Gastrocnemius medialis (tissue), 4 donors: ENCODE results near the gene ZEB1.

Source experiments
- POLR2A ChIP-seq, 2 donors: fragments of 450-650 bp; IDR thresholded peaks; one replicate each; pipeline ENCODE4 v1.6.1; 2017; ENCODE audit warnings: antibody characterized with exemption in 2 of 2, mild to moderate bottlenecking in 2 of 2, moderate library complexity in 2 of 2
- TF ChIP-seq, protein P1 (sequence below), 5 experiments: fragments of 450-650 bp in 3 of 5; fragments of 200-600 bp in 2 of 5; sonication (generic) in 2 of 5; IDR thresholded peaks in 4 of 5; conservative IDR thresholded peaks in 1 of 5; 1 replicate in 4 of 5; 2 replicates in 1 of 5; pipeline ENCODE4 v1.5.1; 2016 to 2019; ENCODE audit warnings: antibody characterized with exemption in 5 of 5, mild to moderate bottlenecking in 3 of 5, moderate library complexity in 3 of 5

DNA sequence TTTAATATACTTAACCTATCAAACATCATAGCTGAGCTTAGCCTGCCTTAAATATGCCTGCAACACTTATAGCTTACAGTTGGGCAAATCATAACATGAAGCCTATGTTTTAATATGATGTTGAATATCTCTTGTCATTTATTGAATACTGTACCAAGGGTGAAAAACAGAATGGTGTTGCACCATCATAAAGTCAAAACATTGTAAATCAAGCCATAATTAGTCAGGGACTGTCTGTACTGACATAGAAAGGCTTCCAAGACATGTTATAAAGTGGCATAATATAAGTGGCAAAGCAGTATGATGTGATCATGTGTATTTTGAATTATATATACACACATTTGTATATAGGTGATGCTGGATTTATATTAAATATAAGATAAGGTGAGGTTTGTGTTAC, 140.0 kb downstream of the ZEB1 start:
- TF ChIP-seq, protein P1, sequence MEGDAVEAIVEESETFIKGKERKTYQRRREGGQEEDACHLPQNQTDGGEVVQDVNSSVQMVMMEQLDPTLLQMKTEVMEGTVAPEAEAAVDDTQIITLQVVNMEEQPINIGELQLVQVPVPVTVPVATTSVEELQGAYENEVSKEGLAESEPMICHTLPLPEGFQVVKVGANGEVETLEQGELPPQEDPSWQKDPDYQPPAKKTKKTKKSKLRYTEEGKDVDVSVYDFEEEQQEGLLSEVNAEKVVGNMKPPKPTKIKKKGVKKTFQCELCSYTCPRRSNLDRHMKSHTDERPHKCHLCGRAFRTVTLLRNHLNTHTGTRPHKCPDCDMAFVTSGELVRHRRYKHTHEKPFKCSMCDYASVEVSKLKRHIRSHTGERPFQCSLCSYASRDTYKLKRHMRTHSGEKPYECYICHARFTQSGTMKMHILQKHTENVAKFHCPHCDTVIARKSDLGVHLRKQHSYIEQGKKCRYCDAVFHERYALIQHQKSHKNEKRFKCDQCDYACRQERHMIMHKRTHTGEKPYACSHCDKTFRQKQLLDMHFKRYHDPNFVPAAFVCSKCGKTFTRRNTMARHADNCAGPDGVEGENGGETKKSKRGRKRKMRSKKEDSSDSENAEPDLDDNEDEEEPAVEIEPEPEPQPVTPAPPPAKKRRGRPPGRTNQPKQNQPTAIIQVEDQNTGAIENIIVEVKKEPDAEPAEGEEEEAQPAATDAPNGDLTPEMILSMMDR (IDR thresholded peaks at IDR 0.05 in 4 of 5, conservative IDR thresholded peaks at IDR 0.05 in 1 of 5) = no peak
- TF ChIP-seq POLR2A (IDR thresholded peaks at IDR 0.05) = no peak
